T-helper 2 cell treated with Interferon-gamma antibody and Interleukin-4, amounts not matched to agents 5 μg/mL and 100 μg/mL, for 36 hours (primary cell): ENCODE data around the gene HES6.
"Not testable (repeated sequence)": the region's sequence is repeated elsewhere in the genome, so short reads cannot be mapped to it uniquely, and the experiment has no call there.

ENCODE experiments used
- DNase-seq: peaks from one replicate; pipeline ENCODE4 v3.0.0; 2021; ENCODE audit warnings: low spot score
- H3K27ac Mint-ChIP-seq: one replicate; pipeline ENCODE4 v1.8.0; 2021; ENCODE audit warnings: mild to moderate bottlenecking, mixed read lengths
- H3K27me3 Mint-ChIP-seq: one replicate; pipeline ENCODE4 v1.8.0; 2021; ENCODE audit warnings: low read depth, mixed read lengths
- H3K36me3 Mint-ChIP-seq: one replicate; pipeline ENCODE4 v1.8.0; 2021; ENCODE audit warnings: low read depth, mixed read lengths
- H3K4me1 Mint-ChIP-seq: one replicate; pipeline ENCODE4 v1.8.0; 2021; ENCODE audit warnings: low read depth, mixed read lengths
- H3K4me3 Mint-ChIP-seq: one replicate; pipeline ENCODE4 v1.8.0; 2022; ENCODE audit warnings: mild to moderate bottlenecking, moderate library complexity, mixed read lengths
- H3K9me3 Mint-ChIP-seq: one replicate; pipeline ENCODE4 v1.8.0; 2021; ENCODE audit warnings: mixed read lengths

The HES6 gene

GRCh38 chr2:238280083-238280825, 40.4 kb upstream of the HES6 start:
- no peak overlapping the region for H3K4me3 Mint-ChIP-seq
- peaks cover 4% of the 10 kb centered on the region for H3K4me1 Mint-ChIP-seq
- H3K36me3 Mint-ChIP-seq = peaks cover 2% of the 10 kb centered on the region
- H3K27me3 Mint-ChIP-seq = no peaks in the 10 kb centered on the region
- DNase-seq = no peak
- no peaks in the 10 kb centered on the region for H3K9me3 Mint-ChIP-seq
- no peak overlapping the region for H3K27ac Mint-ChIP-seq

GRCh38 chr2:238279324-238279682, 39.5 kb upstream of the HES6 start:
- Mint-ChIP-seq H3K36me3 (peaks cover 4% of the 10 kb centered on the region), H3K27ac (no peak overlapping the region), H3K9me3 (no peaks in the 10 kb centered on the region), H3K4me3 (no peak overlapping the region), H3K27me3 (no peaks in the 10 kb centered on the region), H3K4me1 (peaks cover 4% of the 10 kb centered on the region)
- no peak for DNase-seq

GRCh38 chr2:238278626-238279323, 38.9 kb upstream of the HES6 start:
- H3K36me3 Mint-ChIP-seq = peaks cover 4% of the 10 kb centered on the region
- no peaks in the 10 kb centered on the region for H3K9me3 Mint-ChIP-seq
- no peak overlapping the region for H3K27ac Mint-ChIP-seq
- no peak for DNase-seq
- no peaks in the 10 kb centered on the region for H3K27me3 Mint-ChIP-seq
- peaks cover 4% of the 10 kb centered on the region for H3K4me1 Mint-ChIP-seq
- no peak overlapping the region for H3K4me3 Mint-ChIP-seq

GRCh38 chr2:238277695-238278094, 37.9 kb upstream of the HES6 start:
- H3K27me3 Mint-ChIP-seq = no peaks in the 10 kb centered on the region
- no peak for DNase-seq
- H3K9me3 Mint-ChIP-seq = no peaks in the 10 kb centered on the region
- no peak overlapping the region for H3K27ac Mint-ChIP-seq
- no peak overlapping the region for H3K4me3 Mint-ChIP-seq
- H3K4me1 Mint-ChIP-seq = peaks cover 1% of the 10 kb centered on the region
- peaks cover 4% of the 10 kb centered on the region for H3K36me3 Mint-ChIP-seq

- H3K9me3 Mint-ChIP-seq = no peaks in the 10 kb centered on the region
- H3K4me1 Mint-ChIP-seq = no peaks in the 10 kb centered on the region
- no peak for DNase-seq
- H3K36me3 Mint-ChIP-seq = peaks cover 16% of the 10 kb centered on the region
- H3K4me3 Mint-ChIP-seq = no peak overlapping the region
- H3K27me3 Mint-ChIP-seq = no peaks in the 10 kb centered on the region
- no peak overlapping the region for H3K27ac Mint-ChIP-seq
These were observed 34.5 kb upstream of the HES6 start for GRCh38 chr2:238274152-238274865.

GRCh38 chr2:238273433-238273832, 33.6 kb upstream of the HES6 start:
- H3K9me3 Mint-ChIP-seq, H3K27ac Mint-ChIP-seq, H3K27me3 Mint-ChIP-seq, H3K4me1 Mint-ChIP-seq, DNase-seq, H3K4me3 Mint-ChIP-seq: not testable (repeated sequence)
- H3K36me3 Mint-ChIP-seq = peaks cover 17% of the 10 kb centered on the region

GRCh38 chr2:238272156-238272555, 32.3 kb upstream of the HES6 start:
- H3K36me3 Mint-ChIP-seq = peaks cover 21% of the 10 kb centered on the region
- H3K27ac Mint-ChIP-seq = no peak overlapping the region
- no peak overlapping the region for H3K4me3 Mint-ChIP-seq
- no peaks in the 10 kb centered on the region for H3K4me1 Mint-ChIP-seq
- H3K27me3 Mint-ChIP-seq = no peaks in the 10 kb centered on the region
- DNase-seq = no peak
- H3K9me3 Mint-ChIP-seq = no peaks in the 10 kb centered on the region

- H3K36me3 Mint-ChIP-seq = peaks cover 23% of the 10 kb centered on the region
- not testable (repeated sequence) for H3K4me1 Mint-ChIP-seq, DNase-seq, H3K27me3 Mint-ChIP-seq, H3K9me3 Mint-ChIP-seq, H3K4me3 Mint-ChIP-seq
- peak overlapping the region; percentile 20 for H3K27ac Mint-ChIP-seq
These were observed 31.8 kb upstream of the HES6 start for GRCh38 chr2:238271686-238272085.

GRCh38 chr2:238271061-238271554, 31.3 kb upstream of the HES6 start:
- H3K27me3 Mint-ChIP-seq = no peaks in the 10 kb centered on the region
- peaks cover 21% of the 10 kb centered on the region for H3K36me3 Mint-ChIP-seq
- no peak overlapping the region for H3K27ac Mint-ChIP-seq
- no peak for DNase-seq
- no peak overlapping the region for H3K4me3 Mint-ChIP-seq
- H3K4me1 Mint-ChIP-seq = no peaks in the 10 kb centered on the region
- H3K9me3 Mint-ChIP-seq = no peaks in the 10 kb centered on the region

- Mint-ChIP-seq H3K4me1 (no peaks in the 10 kb centered on the region), H3K27ac (no peak overlapping the region), H3K36me3 (peaks cover 21% of the 10 kb centered on the region), H3K4me3 (no peak overlapping the region), H3K27me3 (no peaks in the 10 kb centered on the region), H3K9me3 (no peaks in the 10 kb centered on the region)
- no peak for DNase-seq
These were observed 30.8 kb upstream of the HES6 start for GRCh38 chr2:238270606-238271005.

- H3K9me3 Mint-ChIP-seq = no peaks in the 10 kb centered on the region
- no peak for DNase-seq
- no peaks in the 10 kb centered on the region for H3K27me3 Mint-ChIP-seq
- H3K4me3 Mint-ChIP-seq = no peak overlapping the region
- no peaks in the 10 kb centered on the region for H3K4me1 Mint-ChIP-seq
- H3K36me3 Mint-ChIP-seq = peaks cover 19% of the 10 kb centered on the region
- H3K27ac Mint-ChIP-seq = no peak overlapping the region
These were observed 29.9 kb upstream of the HES6 start for GRCh38 chr2:238269741-238270140.

GRCh38 chr2:238267884-238268680, 28.2 kb upstream of the HES6 start:
- Mint-ChIP-seq H3K9me3 (no peaks in the 10 kb centered on the region), H3K4me3 (no peak overlapping the region), H3K27ac (no peak overlapping the region), H3K4me1 (peaks cover 6% of the 10 kb centered on the region), H3K27me3 (no peaks in the 10 kb centered on the region), H3K36me3 (peaks cover 24% of the 10 kb centered on the region)
- DNase-seq = no peak

- DNase-seq = no peak
- Mint-ChIP-seq H3K36me3 (peaks cover 22% of the 10 kb centered on the region), H3K27me3 (no peaks in the 10 kb centered on the region), H3K4me3 (no peak overlapping the region), H3K27ac (no peak overlapping the region), H3K4me1 (peaks cover 6% of the 10 kb centered on the region), H3K9me3 (no peaks in the 10 kb centered on the region)
These were observed 27.5 kb upstream of the HES6 start for GRCh38 chr2:238267341-238267710.
